PC-9 (cell line): ENCODE results near the gene TMEM151B. TPM values are rescaled to one million over a fixed set of nuclear protein-coding genes. Genes with fewer than 3 reads are reported as not detected.

Source experiments
- BruUV-seq: library from RNA; stranded (reverse); fragments of 400-500 nt; replicated peaks from 2 replicates; lab custom pipeline; 2021; lab: Mats Ljungman, UMichigan
- CTCF ChIA-PET: fragments of 300-600 bp; sonication (Branson Sonifier 250); formaldehyde crosslinking; loops from one replicate; lab custom pipeline; 2022; ENCODE audit warnings: antibody characterized with exemption; lab: Charles Lee
- POLR2A ChIA-PET: fragments of 300-600 bp; sonication (Branson Sonifier 250); formaldehyde crosslinking; loops from one replicate; lab custom pipeline; 2022; ENCODE audit warnings: antibody characterized with exemption; ENCODE audit not compliant: unreplicated experiment; lab: Charles Lee
- DNase-seq, 2 experiments: peaks; one replicate each; pipeline versions ENCODE4 v3.0.0 to v3.0.0-alpha.2; 2015 to 2022; ENCODE audit warnings: mixed read lengths in 1 of 2
- H2AFZ ChIP-seq: fragments of 200-600 bp; sonication (generic); 2 replicates; pipeline ENCODE4 v1.8.1; 2017; ENCODE audit warnings: antibody characterized with exemption
- H3F3A ChIP-seq: fragments of 200-600 bp; sonication (generic); 2 replicates; pipeline ENCODE4 v1.8.1; 2017; ENCODE audit warnings: antibody characterized with exemption, mild to moderate bottlenecking, low read depth; ENCODE audit not compliant: insufficient read depth
- H3K27ac ChIP-seq: fragments of 200-600 bp; sonication (generic); 2 replicates; pipeline ENCODE4 v1.6.1; 2016; ENCODE audit warnings: mixed run types
- H3K27me3 ChIP-seq: fragments of 200-600 bp; sonication (generic); 2 replicates; pipeline ENCODE4 v1.6.1; 2016; ENCODE audit warnings: low read depth, mixed run types; ENCODE audit not compliant: insufficient read depth
- H3K36me3 ChIP-seq: fragments of 200-600 bp; sonication (generic); 2 replicates; pipeline ENCODE4 v1.6.1; 2016; ENCODE audit warnings: low read depth, mixed run types
- H3K4me1 ChIP-seq: fragments of 200-600 bp; sonication (generic); replicated peaks from 2 replicates; pipeline ENCODE4 v1.6.1; 2016; ENCODE audit warnings: mixed run types; ENCODE audit not compliant: insufficient read depth
- H3K4me2 ChIP-seq: fragments of 200-600 bp; sonication (generic); 2 replicates; pipeline ENCODE4 v1.6.1; 2017; ENCODE audit warnings: mixed run types
- H3K4me3 ChIP-seq: fragments of 200-600 bp; sonication (generic); 2 replicates; pipeline ENCODE4 v1.6.1; 2016; ENCODE audit warnings: mixed run types
- H3K79me2 ChIP-seq: fragments of 200-600 bp; sonication (generic); 2 replicates; pipeline ENCODE4 v1.6.1; 2017; ENCODE audit warnings: low read depth, mixed run types
- H3K9me2 ChIP-seq: fragments of 200-600 bp; sonication (generic); 2 replicates; pipeline ENCODE4 v1.8.1; 2017; ENCODE audit warnings: mild to moderate bottlenecking; ENCODE audit not compliant: insufficient read depth
- H3K9me3 ChIP-seq: fragments of 200-600 bp; sonication (generic); 2 replicates; pipeline ENCODE4 v1.8.1; 2016; ENCODE audit warnings: low read depth; ENCODE audit not compliant: insufficient read depth
- H4K20me1 ChIP-seq: fragments of 200-600 bp; sonication (generic); 2 replicates; pipeline ENCODE4 v1.8.1; 2017; ENCODE audit not compliant: insufficient read depth
- CTCF ChIP-seq: fragments of 200-600 bp; sonication (generic); conservative IDR thresholded peaks from 2 replicates; pipeline ENCODE4 v1.6.1; 2017; ENCODE audit warnings: mixed run types, antibody characterized with exemption, mild to moderate bottlenecking, moderate library complexity
- EZH2 ChIP-seq: fragments of 200-600 bp; sonication (generic); IDR thresholded peaks from 2 replicates; pipeline ENCODE4 v1.8.0; 2017; ENCODE audit warnings: antibody characterized with exemption, low read depth
- intact Hi-C: fragments of 100-400 bp; cut with micrococcal nuclease; formaldehyde crosslinking; loops from one replicate; pipeline ENCODE4 v1.10.0; 2022; ENCODE audit not compliant: unreplicated experiment
- total RNA-seq: library from RNA; stranded (reverse); gene quantifications from 2 replicates; pipeline ENCODE4 v1.2.3, GENCODE V29; 2021

The TMEM151B gene
- total RNA-seq, 1 experiment from 2014 or later, result not detected

GRCh38 chr6:44305200-44305725 lies 35.0 kb downstream of the TMEM151B start:
- intact Hi-C loops, result loop anchor here (2.0 kb wide), 1 partner anchor 36 kb away; no protein-coding TSS in a partner anchor
- POLR2A ChIA-PET, result interaction anchor here (0.7 kb wide), 1 partner anchor 26 kb away, joined by 6 read pairs; no protein-coding TSS in a partner anchor
- CTCF ChIA-PET, result interaction anchor here (0.6 kb wide), 2 partner anchors 49 to 1865 kb away, joined by 7 to 8 read pairs; partner anchors contain the start of gene ENPP5
- no peaks in the 10 kb centered on the region for H4K20me1 ChIP-seq
- no peaks in the 10 kb centered on the region for H3K27me3 ChIP-seq
- BruUV-seq, result no TSS peak
- no peak overlapping the region for H2AFZ ChIP-seq
- TF ChIP-seq CTCF (no peak), EZH2 (no peak)
- H3K4me2 ChIP-seq, result no peak overlapping the region
- H3F3A ChIP-seq, result no peaks in the 10 kb centered on the region
- DNase-seq, result no peak
- no peaks in the 10 kb centered on the region for H3K4me1 ChIP-seq
- H3K79me2 ChIP-seq, result no peaks in the 10 kb centered on the region
- no peak overlapping the region for H3K4me3 ChIP-seq
- H3K36me3 ChIP-seq, result 0 out of 2 replicates have a peak, but pooled peaks cover 6% of the 10 kb centered on the region
- no peak overlapping the region for H3K27ac ChIP-seq
- no peaks in the 10 kb centered on the region for H3K9me2 ChIP-seq
- H3K9me3 ChIP-seq, result no peaks in the 10 kb centered on the region

GRCh38 chr6:44306710-44307109 lies 36.5 kb downstream of the TMEM151B start:
- Histone ChIP-seq H3K4me3 (no peak overlapping the region), H3K4me1 (peaks cover under 1% of the 10 kb centered on the region; the same call in 1 of the 2 replicates), H3F3A (no peaks in the 10 kb centered on the region), H2AFZ (no peak overlapping the region), H3K9me2 (no peaks in the 10 kb centered on the region), H4K20me1 (no peaks in the 10 kb centered on the region), H3K79me2 (peaks cover 3% of the 10 kb centered on the region; the same call in 1 of the 2 replicates), H3K4me2 (no peak overlapping the region), H3K27me3 (no peaks in the 10 kb centered on the region), H3K27ac (no peak overlapping the region), H3K36me3 (peaks cover 12% of the 10 kb centered on the region; the same call in 1 of the 2 replicates), H3K9me3 (no peaks in the 10 kb centered on the region)
- ChIA-PET CTCF (no interaction called here), POLR2A (no interaction called here)
- BruUV-seq, result no TSS peak
- no peak for TF ChIP-seq CTCF
- no peak for TF ChIP-seq EZH2
- intact Hi-C loops, result no loop called here
- no peak for DNase-seq

- BruUV-seq, result no TSS peak
- H3K4me2 ChIP-seq, result no peak overlapping the region
- H3K36me3 ChIP-seq, result peaks cover 12% of the 10 kb centered on the region; the same call in 1 of the 2 replicates
- peaks cover 8% of the 10 kb centered on the region; the same call in 1 of the 2 replicates for H3K79me2 ChIP-seq
- intact Hi-C loops, result no loop called here
- H3F3A ChIP-seq, result no peaks in the 10 kb centered on the region
- H3K27me3 ChIP-seq, result no peaks in the 10 kb centered on the region
- no peaks in the 10 kb centered on the region for H4K20me1 ChIP-seq
- CTCF ChIA-PET, result interaction anchor here (0.6 kb wide), 1 partner anchor 13 kb away, joined by 13 read pairs; no protein-coding TSS in a partner anchor
- TF ChIP-seq CTCF, result no peak
- no peak for TF ChIP-seq EZH2
- POLR2A ChIA-PET, result no interaction called here
- peaks cover 6% of the 10 kb centered on the region for H3K4me1 ChIP-seq
- H3K9me2 ChIP-seq, result no peaks in the 10 kb centered on the region
- no peak overlapping the region for H3K27ac ChIP-seq
- no peak overlapping the region for H3K4me3 ChIP-seq
- H2AFZ ChIP-seq, result no peak overlapping the region
- no peaks in the 10 kb centered on the region for H3K9me3 ChIP-seq
- no peak for DNase-seq
Observed at GRCh38 chr6:44307217-44307616, 37.0 kb downstream of the TMEM151B start.
